ENCODE measurements around the gene FCN1. TPM values are rescaled to one million over a fixed set of nuclear protein-coding genes. Genes with fewer than 3 reads are reported as not detected.

Gene FCN1
- total and polyA plus RNA-seq, 10 of the 15 experiments (the other 5 are each of a cell fraction or from before 2014, with no cell fraction given): 0.08 TPM; not detected in 9

DNA sequence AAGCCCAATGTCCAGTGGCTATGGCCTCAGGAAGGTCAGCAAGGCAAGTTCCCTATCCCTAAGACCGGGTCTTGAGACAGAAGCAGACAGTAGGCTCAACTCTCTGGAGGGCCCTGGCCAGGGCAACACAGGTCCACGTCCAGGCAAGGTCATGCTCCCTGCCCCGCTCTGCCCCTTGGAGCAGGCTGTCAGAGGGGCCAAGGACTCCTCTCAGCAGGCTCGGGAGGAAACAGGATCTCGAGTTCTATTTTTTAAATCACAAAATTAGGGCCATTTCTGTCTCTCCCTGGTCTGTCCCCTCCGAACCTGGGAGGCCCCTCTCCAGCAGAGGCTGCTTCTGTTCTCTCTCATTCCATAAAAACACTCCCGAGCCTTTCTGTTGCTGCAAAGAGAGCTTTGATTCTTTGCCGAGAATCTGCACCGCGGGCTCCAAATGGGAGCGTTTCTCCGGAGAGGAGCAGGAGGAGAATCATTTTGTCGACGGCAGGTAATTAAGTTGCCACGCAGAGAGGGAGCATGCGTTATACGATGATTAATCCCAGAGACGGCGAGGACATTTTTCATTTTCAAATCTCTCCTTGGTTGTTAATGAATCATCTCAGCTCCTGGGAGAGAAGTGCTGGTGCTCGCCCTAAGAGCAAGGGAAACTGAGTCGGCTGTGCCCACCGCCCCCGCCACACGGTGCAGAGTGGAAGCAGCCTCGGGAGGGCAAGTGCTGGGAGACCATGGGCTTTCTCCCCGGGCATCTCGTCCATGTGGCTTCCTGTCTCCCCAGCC lies 24.5 kb upstream of the FCN1 start (continued):
- TF ChIP-seq, protein P1, sequence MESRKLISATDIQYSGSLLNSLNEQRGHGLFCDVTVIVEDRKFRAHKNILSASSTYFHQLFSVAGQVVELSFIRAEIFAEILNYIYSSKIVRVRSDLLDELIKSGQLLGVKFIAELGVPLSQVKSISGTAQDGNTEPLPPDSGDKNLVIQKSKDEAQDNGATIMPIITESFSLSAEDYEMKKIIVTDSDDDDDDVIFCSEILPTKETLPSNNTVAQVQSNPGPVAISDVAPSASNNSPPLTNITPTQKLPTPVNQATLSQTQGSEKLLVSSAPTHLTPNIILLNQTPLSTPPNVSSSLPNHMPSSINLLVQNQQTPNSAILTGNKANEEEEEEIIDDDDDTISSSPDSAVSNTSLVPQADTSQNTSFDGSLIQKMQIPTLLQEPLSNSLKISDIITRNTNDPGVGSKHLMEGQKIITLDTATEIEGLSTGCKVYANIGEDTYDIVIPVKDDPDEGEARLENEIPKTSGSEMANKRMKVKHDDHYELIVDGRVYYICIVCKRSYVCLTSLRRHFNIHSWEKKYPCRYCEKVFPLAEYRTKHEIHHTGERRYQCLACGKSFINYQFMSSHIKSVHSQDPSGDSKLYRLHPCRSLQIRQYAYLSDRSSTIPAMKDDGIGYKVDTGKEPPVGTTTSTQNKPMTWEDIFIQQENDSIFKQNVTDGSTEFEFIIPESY (IDR thresholded peaks at IDR 0.05): no peak
- no peak for TF ChIP-seq SREBF1 (IDR thresholded peaks at IDR 0.05; ENCODE audit: low read length)

DNA sequence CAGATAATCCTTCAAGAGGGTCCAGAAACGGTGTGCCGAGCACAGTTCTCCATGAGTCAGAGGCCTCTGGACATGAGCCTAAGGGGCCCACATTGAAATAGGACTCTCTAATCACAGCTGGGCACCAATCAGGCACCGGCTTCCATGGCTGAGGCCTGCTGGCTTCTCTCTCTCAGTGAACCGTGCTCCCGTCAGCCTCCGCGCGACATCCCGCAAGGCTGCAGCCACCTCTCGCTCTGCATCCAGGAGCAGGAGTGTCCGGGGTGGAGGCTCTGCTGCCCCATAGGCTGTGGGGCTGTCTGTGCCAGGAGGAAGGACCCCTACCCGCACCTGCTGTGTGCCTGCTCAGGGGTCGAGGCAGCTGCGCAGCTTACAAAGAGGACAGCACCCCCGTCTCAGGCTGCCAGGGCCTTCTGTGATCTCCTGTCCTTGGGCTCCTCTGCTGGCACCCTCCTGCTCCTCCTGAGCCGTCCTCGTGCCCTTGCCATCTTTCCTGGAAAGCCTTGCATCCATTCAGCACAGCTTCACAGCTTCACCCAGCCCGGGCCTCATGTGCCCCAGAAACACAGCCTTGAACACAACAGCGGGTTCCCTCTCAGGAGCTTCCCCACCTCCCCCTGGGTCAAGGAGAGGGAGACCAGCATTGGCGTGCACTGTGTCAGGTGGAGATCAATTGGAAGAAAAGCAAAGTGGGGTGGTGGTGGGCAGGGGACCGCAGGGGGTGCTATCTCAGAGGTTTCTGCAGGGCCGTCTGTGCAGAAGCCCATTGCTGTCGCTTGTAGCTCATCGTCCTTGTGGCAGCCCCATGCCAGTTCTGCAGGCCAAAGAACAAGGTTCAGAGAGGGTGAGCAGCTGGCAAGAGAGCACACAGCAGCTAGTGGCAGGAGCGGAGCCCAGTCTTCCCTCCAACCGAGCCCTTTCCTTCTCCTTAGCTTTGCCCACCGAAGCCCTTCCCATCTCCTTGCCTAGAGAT lies 22.8 kb upstream of the FCN1 start:
- Histone ChIP-seq H3K4me3 (no peak overlapping the region), H3K9ac (ENCODE audit: control insufficient read depth, insufficient read depth, low read length) (no peak overlapping the region), H3K36me3 (ENCODE audit: control insufficient read depth in 2 of 2, insufficient read depth in 2 of 2, low read length in 1 of 2) (no peaks in the 10 kb centered on the region), H3K4me2 (ENCODE audit: control insufficient read depth, insufficient read depth) (no peak overlapping the region), H3K27ac (ENCODE audit: control insufficient read depth, insufficient read depth) (no peak overlapping the region), H2AFZ (ENCODE audit: control insufficient read depth, low read depth, low read length) (no peak overlapping the region), H3K79me2 (ENCODE audit: control insufficient read depth, insufficient read depth, low read length) (no peaks in the 10 kb centered on the region), H4K20me1 (ENCODE audit: control insufficient read depth, insufficient read depth) (no peaks in the 10 kb centered on the region), H3K4me1 (ENCODE audit: control insufficient read depth, insufficient read depth, low read length) (peaks cover 23% of the 10 kb centered on the region), H3K27me3 (replicated peaks in 1 of 2; ENCODE audit: control insufficient read depth in 2 of 2, insufficient read depth in 2 of 2, low read length in 1 of 2) (no peaks in the 10 kb centered on the region; a peak in 1 of 4 replicates), H3K9me3 (replicated peaks; ENCODE audit: control insufficient read depth, insufficient read depth, low read length) (no peaks in the 10 kb centered on the region)
- no TSS peak for BruUV-seq (replicated peaks)
- ChIA-PET POLR2A (no interaction called here), SMC1A (ENCODE audit: uncharacterized antibody, unreplicated experiment) (no interaction called here), CTCF (interaction anchor here (1.1 kb wide), 1 partner anchor 9 kb away, joined by 3 read pairs; no protein-coding TSS in a partner anchor), RAD21 (ENCODE audit: unreplicated experiment) (no interaction called here)
- in situ Hi-C loops (cut with MboI) (no loop called here), intact Hi-C loops (cut with micrococcal nuclease; ENCODE audit: unreplicated experiment) (no loop called here)
- TF ChIP-seq RBBP5 (conservative IDR thresholded peaks at IDR 0.05) (no peak), DPF2 (IDR thresholded peaks at IDR 0.05) (no peak), WRNIP1 (IDR thresholded peaks at IDR 0.05; ENCODE audit: borderline replicate concordance, low read depth, low read length) (no peak), EZH2 (IDR thresholded peaks at IDR 0.05; ENCODE audit: borderline replicate concordance, control insufficient read depth, low read depth, low read length) (no peak), ZZZ3 (IDR thresholded peaks at IDR 0.05; ENCODE audit: control insufficient read depth, insufficient read length, low read depth) (no peak), CREB1 (IDR thresholded peaks at IDR 0.05; ENCODE audit: low read depth) (no peak), POLR2A (IDR thresholded peaks at IDR 0.05; ENCODE audit: low read depth, low read length) (no peak), FOS (IDR thresholded peaks at IDR 0.05; ENCODE audit: borderline replicate concordance, extremely low read depth, insufficient read length) (no peak)
- TF ChIP-seq, protein P2, sequence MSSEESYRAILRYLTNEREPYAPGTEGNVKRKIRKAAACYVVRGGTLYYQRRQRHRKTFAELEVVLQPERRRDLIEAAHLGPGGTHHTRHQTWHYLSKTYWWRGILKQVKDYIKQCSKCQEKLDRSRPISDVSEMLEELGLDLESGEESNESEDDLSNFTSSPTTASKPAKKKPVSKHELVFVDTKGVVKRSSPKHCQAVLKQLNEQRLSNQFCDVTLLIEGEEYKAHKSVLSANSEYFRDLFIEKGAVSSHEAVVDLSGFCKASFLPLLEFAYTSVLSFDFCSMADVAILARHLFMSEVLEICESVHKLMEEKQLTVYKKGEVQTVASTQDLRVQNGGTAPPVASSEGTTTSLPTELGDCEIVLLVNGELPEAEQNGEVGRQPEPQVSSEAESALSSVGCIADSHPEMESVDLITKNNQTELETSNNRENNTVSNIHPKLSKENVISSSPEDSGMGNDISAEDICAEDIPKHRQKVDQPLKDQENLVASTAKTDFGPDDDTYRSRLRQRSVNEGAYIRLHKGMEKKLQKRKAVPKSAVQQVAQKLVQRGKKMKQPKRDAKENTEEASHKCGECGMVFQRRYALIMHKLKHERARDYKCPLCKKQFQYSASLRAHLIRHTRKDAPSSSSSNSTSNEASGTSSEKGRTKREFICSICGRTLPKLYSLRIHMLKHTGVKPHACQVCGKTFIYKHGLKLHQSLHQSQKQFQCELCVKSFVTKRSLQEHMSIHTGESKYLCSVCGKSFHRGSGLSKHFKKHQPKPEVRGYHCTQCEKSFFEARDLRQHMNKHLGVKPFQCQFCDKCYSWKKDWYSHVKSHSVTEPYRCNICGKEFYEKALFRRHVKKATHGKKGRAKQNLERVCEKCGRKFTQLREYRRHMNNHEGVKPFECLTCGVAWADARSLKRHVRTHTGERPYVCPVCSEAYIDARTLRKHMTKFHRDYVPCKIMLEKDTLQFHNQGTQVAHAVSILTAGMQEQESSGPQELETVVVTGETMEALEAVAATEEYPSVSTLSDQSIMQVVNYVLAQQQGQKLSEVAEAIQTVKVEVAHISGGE (CRISPR knock-in tag; IDR thresholded peaks at IDR 0.05): no peak
- WGBS (ENCODE audit: insufficient coverage, insufficient replicate concordance, low lambda C conversion rate, missing lambda C conversion rate): 54% methylated on average over 26 of the region's 27 CpGs
- no peak for DNase-seq (ENCODE audit: low read depth, low spot score)
- no peak for ATAC-seq
- no peak for FAIRE-seq

All from GM12878 (cell line).